Stimulated activated CD8-positive, alpha-beta memory T cell treated with anti-CD3 and anti-CD28 coated beads, Interleukin-7, amount 100 ng/mL, for 24 hours (primary cell): ENCODE measurements around the gene RACGAP1.

ENCODE experiments used
- DNase-seq: peaks from one replicate; pipeline ENCODE4 v3.0.0-alpha.2; 2020; ENCODE audit warnings: low read depth

The RACGAP1 gene

DNA sequence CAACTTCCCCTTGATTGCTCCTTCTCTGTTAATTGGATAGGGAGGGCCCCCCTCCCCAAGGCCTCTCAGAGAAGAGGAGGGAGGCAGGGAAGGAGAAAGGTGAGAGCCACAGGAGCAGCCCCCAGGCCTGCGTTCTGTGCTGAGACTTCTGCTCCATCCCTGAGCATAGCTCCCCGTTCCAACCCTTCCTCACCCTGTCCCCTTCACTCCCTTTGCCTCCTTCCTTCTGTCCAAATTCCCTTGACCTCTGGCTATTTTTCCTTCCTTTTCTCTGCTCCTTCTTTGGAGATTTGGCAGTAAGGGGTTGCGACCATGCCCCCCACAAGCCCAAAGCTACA is 31.3 kb upstream of the RACGAP1 start:
- DNase-seq, result no peak

DNA sequence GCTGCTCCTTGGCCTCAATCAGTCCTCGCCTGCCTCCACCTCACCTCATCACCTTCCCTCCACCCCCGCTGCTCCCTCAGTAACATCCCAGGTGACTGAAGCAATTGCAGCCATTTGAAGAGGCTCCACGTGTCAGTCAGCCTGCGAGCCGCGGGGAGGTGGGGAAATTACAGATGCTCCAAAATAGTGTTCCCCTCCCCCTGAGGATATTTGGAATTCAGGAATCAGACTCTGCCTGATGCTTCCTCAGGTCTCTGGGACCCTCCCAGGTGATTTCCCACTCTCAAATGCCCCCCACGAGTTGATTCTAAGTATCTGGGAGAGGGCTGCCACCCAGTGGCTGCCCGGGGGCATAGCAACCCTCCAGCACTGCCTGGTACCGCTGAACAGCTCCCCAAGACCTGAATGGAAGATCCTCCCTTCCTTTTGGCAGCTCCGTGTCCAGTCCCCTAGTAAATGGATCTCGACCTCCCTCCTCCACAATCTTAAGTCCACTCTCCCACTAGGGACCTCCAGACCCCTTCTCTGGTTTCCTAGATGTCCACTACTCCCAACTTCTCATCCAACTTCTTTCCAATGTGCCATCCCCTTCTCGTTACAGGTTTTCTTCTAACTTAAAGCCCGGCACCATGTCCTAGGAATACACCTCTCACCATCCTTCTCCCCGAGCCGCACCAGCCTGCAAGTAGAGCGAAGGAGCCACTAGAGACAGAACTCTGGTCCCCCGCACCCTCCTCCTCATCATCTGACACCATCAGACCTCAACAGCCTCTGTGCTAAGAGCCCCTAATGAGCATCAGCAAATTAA is 30.7 kb upstream of the RACGAP1 start:
- DNase-seq, result peak; percentile 40

DNA sequence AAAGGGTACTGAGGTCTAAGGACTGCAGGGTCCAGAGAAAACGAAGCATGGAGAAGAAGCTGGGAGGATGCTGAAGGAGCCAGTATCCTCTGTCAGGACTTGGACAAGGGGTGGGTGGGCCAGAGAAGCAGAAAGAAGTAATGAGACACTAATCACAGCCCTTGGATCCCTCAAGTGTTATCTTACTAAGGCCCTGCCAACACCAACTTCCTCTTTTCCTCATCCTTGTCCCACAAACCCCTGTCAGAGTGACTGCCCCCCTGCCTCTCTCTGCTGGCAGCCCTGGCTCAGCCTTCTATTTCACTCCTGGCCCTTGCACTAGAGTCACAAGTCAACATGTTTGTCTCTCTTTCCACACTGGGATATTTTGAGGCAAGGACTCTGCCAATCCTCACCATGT is 28.3 kb upstream of the RACGAP1 start:
- DNase-seq, result no peak

DNA sequence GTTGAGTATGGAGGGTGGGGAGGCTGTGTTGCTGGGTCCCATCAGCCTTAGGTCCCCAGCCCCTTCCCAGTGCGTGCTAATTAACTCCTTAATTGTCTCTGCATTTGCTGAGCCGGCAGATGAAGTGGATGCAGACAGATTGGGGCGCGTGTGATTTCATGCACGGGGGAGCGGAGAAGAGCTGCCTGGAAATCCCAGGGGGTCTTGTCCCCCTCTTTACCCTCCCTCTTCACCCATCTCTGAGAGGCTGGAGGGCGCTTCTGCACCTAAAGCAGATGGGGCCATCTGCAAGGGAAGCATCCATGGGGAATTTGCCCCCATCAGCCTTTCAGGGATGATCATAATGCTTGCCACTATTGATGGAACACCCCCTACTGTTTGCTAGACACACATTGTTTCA is 27.7 kb upstream of the RACGAP1 start:
- DNase-seq, result no peak

DNA sequence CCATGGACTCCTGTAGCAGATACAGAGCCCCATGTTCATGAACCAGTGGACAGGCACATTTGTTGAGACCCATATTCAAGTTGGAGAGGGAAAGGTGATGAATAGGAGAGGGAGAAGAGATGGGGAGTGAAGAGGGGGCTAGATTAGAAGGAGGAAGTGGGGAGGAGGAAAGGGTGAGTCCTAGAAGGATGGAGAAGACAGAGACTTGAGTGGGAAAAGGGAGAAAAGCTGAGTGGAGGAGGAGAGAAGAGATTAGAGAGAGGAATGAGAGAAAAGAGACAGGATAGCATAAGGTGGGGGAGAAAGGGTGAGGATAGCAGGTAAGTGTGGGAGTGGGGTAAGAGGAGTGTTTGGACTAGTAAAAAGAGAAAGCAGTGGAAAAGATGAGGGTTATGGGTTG is 27.2 kb upstream of the RACGAP1 start:
- no peak for DNase-seq

DNA sequence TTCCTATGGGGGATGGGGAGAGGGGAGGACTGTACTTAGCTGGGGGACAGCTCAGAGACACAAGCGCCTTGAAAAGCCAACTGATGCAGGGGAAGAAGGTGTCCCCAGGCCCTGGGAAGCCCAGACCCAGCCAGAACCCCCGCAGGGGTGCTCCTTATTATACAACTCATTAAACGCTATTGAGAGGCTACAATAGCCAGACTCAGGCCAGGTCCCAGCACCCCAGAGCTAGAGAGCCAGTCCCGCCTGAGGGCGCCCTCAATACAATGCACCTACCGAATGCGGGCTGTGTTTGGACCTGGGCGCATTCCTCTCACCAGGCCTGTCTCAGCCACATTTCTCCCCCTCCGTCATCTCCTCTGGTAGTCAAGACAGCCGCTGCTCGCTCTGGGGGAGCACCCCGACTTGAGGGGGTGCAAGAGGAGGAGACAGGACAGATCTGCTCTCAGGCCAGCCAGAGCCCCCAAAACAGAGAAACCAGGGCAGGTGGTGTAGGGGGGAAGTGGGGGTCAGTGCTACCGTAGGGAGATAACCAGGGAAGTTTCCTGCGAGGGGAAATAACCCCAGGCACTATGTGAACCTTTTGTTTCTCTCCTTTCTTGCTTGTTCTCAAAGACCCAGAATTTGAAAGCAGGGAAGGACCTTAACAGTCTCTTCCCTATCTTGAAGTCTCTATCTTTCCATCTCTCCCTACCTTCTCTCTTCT is 26.0 kb upstream of the RACGAP1 start:
- no peak for DNase-seq

DNA sequence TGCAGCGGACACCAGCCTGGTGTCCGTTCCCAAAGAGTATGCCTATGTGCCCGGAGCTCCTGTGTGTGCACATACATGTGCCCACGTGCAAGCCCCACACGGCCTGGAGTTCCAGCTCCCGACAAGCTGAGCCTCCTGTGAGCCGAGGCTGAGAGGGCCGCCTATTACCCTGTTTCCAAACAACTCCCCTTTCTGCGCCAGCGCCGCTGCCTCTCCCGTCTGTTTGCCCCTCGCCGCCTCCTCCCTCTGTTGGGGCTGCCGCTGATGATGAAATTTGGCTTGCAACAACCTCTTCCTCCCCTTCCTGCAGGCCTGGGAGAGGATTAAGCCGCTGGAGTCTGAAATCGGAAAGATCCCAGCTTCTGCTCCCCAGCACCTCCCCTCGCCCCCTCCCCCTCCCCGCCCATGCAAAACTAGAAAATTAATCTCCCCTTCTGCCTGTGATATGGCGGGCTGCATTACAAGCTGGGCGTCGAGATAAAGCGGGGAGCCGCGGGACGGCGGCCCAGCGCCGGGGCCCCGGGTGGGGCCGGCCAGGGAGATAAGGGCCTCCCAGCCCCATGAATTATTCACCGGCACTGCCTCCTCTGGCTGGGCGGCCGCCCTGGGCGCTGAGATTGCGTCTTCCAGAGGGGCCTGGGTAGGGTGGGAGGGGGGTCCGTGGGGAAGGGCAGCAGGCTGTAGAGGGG is 25.3 kb upstream of the RACGAP1 start:
- no peak for DNase-seq

DNA sequence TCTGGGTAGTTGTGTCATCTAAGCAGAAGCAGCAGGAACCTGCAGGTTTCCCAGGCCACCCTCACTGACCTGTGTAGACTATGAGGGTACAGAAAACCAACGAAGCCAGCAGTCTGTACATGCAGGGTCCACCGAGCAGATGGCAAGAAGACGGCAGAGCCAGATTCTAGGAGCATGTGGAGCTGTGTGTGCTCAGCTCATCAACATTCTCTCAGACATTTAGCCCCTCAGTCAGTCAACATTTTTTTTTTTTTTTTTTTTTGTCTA is 24.8 kb upstream of the RACGAP1 start:
- no peak for DNase-seq

DNA sequence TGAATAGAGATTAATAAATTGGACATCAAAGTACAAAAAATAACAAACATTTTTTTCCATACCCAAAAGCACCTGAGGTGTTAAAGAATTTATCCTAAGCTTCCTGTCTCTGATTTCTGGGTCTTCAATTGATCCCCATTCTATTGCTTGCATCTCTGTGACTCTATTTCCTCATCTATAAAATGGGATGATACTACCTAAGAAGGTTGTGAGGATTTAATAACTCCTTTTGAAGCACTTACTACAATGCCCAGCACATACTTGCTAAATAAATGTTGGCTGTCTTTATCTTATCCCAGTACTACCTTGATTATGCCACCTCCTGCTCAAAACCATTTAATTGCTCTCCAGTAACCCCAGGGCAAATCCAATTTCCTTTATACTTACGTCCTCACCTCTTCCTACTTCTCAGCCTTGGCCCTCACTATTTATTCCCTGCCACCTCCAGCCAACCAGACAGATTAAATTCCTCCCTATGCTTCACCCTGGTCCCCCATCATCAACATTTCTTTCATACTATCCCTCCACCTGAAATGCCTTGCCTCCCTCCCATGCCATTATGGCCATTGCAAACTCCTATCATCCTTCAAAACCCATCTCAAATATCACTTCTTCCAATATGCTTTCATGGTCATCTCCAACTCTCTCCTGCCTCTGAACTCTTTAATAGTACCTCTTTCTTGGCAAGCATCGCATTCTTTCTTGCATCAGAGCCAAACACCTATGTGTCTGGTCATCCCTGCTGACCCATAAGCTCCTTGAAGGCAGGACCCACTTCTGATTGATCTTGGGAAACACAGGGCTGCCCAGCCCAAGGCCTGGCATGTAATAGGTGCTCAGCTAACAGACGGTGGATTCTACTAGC is 24.2 kb upstream of the RACGAP1 start:
- no peak for DNase-seq

DNA sequence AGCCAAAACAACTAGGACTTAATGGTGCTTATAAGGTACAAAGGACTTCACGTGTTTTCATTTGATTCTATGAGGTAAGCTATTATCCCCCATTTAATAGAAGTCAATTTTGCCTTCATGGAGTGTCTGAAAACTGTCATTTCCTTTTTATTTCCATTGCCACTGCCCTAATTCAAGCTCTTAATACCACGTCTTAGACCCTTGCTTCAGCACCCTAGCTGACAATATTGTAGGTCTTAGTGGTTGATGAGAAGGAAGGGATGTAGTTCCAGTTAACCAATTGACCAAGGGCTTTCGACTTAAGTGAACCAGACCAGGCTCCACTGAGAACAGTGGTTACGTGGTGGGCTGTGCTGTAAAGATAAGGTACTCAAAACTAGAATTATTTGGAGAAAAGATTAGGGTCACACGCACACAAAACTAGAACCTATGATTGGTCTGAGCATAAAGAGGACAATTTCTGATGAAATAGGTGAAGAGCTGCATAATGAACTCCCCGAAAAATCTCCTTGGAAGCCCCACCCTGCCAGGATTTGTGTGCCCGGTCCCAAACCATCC is 22.5 kb upstream of the RACGAP1 start:
- no peak for DNase-seq

DNA sequence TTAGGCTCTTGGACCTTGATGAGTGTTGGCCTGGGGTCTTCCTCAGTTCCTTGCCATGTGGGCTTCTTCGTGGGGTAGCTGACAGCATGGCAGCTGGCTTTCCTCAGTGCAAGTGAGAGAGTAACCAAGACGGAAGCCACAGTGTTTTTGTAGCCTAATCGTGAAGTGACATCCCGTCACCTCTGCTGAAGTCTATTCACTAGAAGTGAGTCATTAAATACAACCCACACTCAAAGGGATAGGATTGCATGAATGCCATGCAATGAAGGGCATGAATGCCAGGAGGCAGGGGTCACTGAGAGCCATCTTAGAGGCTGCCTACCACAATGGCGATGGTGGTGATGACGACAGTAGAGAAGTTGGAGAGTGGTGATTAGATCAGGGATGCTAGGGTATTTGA is 18.6 kb upstream of the RACGAP1 start:
- no peak for DNase-seq

DNA sequence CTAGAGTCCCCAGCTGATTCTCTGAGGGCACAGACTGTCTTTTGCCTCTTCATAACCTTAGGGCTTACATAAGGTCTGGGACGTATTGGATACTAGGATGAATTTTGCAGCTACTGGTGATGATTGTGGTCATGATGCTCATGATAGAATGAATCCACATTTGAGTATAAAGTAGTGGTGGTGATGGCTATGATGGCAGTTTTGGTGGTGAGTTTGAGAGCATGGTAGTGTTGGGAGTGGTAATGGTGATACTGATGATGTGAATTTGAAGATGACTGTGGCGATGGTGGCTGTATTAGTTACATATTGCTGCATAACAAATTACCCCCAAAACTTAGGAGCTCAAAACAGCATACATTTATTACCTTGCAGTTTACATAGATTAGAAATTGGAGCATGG is 18.0 kb upstream of the RACGAP1 start:
- DNase-seq, result no peak

DNA sequence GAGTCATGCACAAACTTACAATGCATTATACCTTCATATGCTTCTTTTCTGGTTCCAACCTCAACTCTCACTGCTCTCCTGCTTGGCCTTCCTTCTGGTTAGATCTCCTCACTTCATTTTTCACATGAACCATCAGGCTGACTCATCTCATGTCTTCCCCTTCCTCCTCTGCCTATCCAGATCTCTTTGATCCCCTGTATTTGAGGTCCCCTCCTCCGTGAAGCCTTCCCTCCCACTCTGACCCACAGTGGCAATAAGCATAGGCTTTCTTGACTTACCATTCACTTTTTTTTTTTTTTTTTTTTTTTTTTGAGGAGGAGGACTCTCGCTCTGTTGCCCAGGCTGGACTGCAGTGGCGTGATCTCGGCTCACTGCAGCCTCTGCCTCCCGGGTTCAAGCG is 17.4 kb upstream of the RACGAP1 start:
- DNase-seq, result no peak

DNA sequence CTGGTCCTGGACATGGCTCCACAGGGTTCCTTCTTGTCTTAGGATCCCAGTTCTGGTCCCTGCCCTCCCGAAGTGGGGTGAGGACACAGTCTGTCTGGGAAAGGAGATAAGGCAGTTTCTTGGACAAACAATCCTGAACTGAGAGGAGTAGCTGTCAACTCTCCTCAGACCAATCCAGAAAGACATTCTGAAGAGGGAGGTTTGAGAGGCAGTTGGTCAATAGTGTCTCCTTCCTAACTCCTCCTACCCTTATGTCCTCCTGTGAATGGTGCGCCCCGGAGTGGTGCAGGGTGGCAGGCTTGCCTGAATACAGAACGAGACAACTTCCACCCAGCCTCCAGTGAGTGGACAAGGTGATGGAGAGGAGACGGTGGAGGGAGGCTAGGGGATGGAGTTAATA is 16.7 kb upstream of the RACGAP1 start:
- DNase-seq, result no peak

DNA sequence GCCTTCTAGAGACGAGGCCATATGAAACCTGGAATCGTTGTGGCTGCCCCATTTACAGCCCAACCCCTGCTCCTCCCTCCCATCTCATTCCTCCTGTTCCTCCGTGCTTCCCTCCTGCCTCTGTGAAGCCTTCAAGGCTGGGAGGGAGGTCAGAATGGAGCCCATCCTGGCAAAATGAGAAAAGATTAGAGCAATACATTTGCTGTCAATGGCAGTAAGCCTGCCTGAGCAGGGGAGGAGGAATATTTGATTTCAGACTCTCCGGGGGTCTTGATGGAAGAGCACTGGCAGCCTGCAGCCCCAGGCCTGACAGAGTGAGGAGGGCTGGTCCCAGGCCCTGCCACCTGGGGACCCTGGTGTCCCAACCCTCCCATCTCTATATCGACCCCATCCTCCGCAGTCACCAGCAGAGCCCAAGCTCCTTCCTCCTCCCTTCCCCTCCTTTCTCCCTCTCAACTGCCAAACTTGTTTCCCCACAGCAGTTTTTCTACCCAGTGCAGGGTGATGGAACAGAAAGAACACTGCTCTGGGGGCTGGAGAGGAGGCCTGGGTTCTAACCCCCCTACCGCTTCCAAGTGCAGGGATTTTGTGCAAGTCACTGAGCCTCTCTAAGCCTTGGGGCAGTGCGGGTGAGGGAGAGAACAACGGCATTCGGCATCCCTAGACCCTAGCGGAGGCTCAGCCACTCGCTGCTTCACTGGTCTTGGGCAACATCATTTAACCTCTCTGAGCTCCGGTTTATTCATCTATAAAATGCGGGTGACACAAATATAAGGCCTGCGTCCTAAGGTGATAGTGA is 16.0 kb upstream of the RACGAP1 start:
- DNase-seq, result no peak

DNA sequence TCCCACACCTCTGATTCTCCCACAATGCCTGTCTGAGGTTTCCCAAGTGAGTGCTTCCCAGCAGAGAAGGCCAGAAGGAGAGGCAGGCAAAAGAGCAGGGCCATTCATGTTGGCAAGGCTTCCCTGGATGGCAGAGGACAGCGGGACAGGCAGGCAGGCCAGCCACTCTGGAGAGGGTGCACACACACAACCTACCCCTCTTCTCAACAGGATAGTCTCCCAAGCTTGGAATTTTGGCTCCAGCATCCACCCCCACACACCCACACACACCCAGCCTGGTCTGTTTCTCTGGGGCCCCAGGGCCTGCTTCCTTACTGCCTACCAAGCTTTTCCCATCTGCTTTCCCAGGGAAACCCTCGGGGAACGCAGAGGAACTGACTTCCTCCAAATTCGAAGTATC is 15.4 kb upstream of the RACGAP1 start:
- DNase-seq, result no peak

DNA sequence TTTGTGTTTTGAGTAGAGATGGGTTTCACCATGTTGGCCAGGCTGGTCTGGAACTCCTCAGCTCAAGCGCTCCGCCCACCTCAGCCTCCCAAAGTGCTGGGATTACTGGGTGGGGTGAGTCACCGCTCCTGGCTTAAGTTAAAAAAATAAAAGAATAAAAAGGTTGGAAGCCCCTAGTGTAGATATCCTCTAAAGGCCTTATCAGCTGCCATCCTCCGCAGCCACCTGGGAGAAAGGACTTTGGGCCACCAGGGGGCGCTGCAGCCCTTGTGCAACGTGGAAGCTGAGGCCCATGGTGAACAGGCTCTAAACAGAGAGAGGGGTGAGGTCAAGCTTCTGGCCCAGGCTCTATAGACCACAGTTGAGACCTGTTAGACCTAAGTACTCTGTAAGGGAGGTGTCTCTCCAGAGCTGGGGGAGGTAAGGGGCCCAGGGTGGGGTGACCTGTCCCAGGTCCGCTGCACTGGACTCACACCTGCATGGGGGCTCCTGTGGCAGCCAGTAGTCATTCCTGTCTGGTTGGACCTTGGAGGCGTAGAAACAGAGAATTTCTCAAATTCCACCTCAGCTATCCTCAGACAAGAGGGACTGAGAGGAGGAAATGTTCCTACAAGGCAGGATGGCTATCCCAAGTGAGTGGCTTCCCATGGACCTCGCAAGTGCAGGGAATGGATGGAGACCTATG is 14.0 kb upstream of the RACGAP1 start:
- DNase-seq, result peak; percentile 89

DNA sequence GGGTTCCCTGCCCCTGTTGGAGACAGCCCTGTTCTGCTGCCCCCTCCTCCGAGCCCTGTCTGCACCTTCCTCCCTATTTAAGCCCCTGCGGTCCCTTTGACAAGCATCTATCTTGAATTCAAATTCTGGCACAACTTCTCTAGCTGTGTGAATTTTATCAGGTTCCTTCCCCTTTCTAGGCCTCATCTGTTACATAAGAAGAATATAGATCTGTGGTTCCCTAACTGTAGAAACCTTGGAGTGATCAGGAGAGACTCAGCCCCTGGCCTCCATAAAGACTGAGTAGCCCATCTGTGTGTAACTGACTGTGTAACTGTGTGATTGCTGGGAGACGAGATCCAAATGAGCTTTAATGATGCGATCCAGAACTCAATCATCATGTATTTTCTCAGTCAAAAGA is 13.0 kb upstream of the RACGAP1 start:
- DNase-seq, result no peak

DNA sequence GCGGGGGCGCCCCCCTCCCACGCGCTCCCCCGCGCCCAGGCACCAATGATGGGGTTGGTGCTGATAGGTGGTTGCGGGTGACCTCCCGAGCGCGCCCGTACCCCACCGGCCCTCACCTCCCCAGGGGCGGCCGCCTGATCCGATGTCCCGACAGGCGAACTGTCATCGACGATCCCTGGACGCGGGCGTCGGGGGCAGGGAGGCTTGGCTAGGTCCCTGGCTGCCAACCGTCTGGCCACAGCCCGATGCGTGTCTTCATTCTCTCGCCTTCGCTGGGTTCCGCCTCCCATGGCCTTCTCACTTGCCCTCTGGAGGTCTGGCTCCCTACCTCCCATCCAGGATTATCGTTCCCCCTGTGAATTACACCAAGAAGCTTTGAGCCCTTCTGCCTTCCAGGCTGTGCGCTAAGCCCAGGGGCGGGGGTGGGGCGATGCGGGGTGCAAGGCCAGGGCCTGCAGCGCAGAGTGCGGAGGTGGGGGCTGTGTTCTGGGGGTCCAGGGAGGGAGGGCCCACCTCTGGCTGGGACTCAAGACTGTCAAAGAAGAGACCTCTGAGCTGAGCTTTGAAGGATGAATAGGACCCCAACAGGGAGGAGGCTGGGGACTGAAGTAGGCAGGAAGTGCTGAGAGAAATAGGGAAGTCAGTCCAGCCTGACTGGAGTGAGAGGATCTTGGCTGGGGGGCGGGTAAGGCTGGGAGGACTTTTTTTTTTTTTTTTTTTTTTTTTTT is 7.7 kb upstream of the RACGAP1 start:
- no peak for DNase-seq

DNA sequence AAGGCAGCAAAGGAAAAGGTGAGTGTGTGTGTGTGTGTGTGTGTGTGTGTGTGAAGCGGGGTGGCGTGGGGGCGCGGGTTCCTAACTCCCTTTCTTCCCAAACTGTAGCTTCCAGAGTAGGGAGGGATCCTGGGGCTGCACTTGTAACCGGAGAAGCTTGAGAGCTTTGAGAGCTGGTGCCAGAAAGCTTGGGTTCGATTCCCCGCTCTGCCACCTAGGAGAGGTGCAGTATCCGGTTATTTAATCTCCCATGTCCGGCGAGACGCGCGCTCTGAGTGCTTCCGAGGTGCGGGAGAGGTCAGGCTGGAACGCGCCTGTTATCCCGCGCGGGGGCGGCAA is 7.2 kb upstream of the RACGAP1 start:
- DNase-seq, result no peak
